Heart left ventricle (tissue), 16 donors: ENCODE measurements around the gene CLTB. TPM values are rescaled to one million over a fixed set of nuclear protein-coding genes. Genes with fewer than 3 reads are reported as not detected.

Experiments
- ATAC-seq, 4 donors: fragments of 200-7000 bp; cut with Tn5 transposase; one replicate each; pipeline ENCODE4 v1.9.1; 2020 to 2022; ENCODE audit warnings: moderate library complexity in 4 of 4, mild to moderate bottlenecking in 3 of 4, moderate number of reproducible peaks in 1 of 4
- DNase-seq, 5 donors: peaks; one replicate each; pipeline ENCODE4 v3.0.0-alpha.2; 2020
- H3K27ac ChIP-seq, 12 donors: fragments of 200-600 bp; sonication (generic) in 4 of 12; one replicate each; pipeline versions ENCODE4 v1.5.0 to v1.8.0; 2016 to 2022; ENCODE audit warnings: mild to moderate bottlenecking in 2 of 12
- H3K27me3 ChIP-seq, 9 donors: fragments of 200-600 bp; sonication (generic) in 2 of 9; one replicate each; pipeline versions ENCODE4 v1.5.1 to v1.8.0; 2016 to 2022; ENCODE audit warnings: mild to moderate bottlenecking in 3 of 9
- H3K36me3 ChIP-seq, 9 donors: fragments of 200-600 bp; sonication (generic) in 2 of 9; one replicate each; pipeline versions ENCODE4 v1.5.0 to v1.8.0; 2018 to 2022; ENCODE audit warnings: mild to moderate bottlenecking in 2 of 9
- H3K4me1 ChIP-seq, 12 donors: fragments of 200-600 bp; sonication (generic) in 4 of 12; one replicate each; pipeline versions ENCODE4 v1.5.0 to v1.8.0; 2016 to 2022; ENCODE audit warnings: mild to moderate bottlenecking in 3 of 12
- H3K4me3 ChIP-seq, 12 donors: fragments of 200-600 bp; sonication (generic) in 4 of 12; one replicate each; pipeline versions ENCODE4 v1.5.0 to v1.8.0; 2017 to 2022; ENCODE audit warnings: mild to moderate bottlenecking in 9 of 12, moderate library complexity in 4 of 12
- H3K9me3 ChIP-seq, 12 donors: fragments of 200-600 bp; sonication (generic) in 4 of 12; one replicate each; pipeline versions ENCODE4 v1.5.0 to v1.8.0; 2016 to 2022; ENCODE audit warnings: mild to moderate bottlenecking in 1 of 12
- CTCF ChIP-seq, 12 donors: fragments of 200-600 bp; sonication (generic) in 4 of 12; IDR thresholded peaks; one replicate each; pipeline versions ENCODE4 v1.5.0 to v1.8.0; 2018 to 2022; ENCODE audit warnings: antibody characterized with exemption in 12 of 12, mild to moderate bottlenecking in 5 of 12
- POLR2A ChIP-seq, 2 donors: fragments of 450-650 bp; IDR thresholded peaks; one replicate each; pipeline ENCODE4 v1.6.1; 2017; ENCODE audit warnings: antibody characterized with exemption in 2 of 2, mild to moderate bottlenecking in 2 of 2, moderate library complexity in 2 of 2
- WGBS, 4 donors: extraction: QIAGEN DNeasy Blood & Tissue Kit in 2 of 4; methylation state at CpG; one replicate each; pipeline versions ENCODE4 v1.1.5 to v1.1.7; 2013 to 2018; 5-methylcytosine and 5-hydroxymethylcytosine counted together
- intact Hi-C, 10 donors: fragments of 100-400 bp; cut with DNase I; formaldehyde crosslinking; loops; one replicate each; pipeline versions ENCODE4 v1.11.1 to v1.14.2; 2022
- polyA plus RNA-seq, 2 donors: library from polyadenylated mRNA; stranded (reverse); fragments of 200-250 nt; gene quantifications; one replicate each; pipeline ENCODE4 v1.2.3, GENCODE V29; 2013
- total RNA-seq, 9 donors: library from RNA; depleted of rRNA in 2 of 9; stranded (reverse); fragments of >200 nt in 2 of 9; fragmentation: NEBNext Ultra II Directional in 3 of 9; extraction: Animal tissue kit (Norgen Biotek cat#: 25700) in 3 of 9; gene quantifications; one replicate each; pipeline versions ENCODE4 v1.1.0 to v1.2.4, GENCODE V29; 2016 to 2023
- donor health status: ischemic (EF 13 %, LVEDD 7.1; RV severe dilation, severe dysfunction).
- donor health status: healthy with polysubstance abuse.
- donor health status: DM: no; HTN: yes; CAD: no.
- donor health status: DM: no; HTN: no; CAD: no.
- donor health status: ischemic (EF 25% LVEDD 6.9; RV normal size, moderate dysfunction).
- donor health status: ischemic (EF 25% LVEDD 5.7; RV mildly dilated, moderate dysfunction).
- donor health status: healthy.
- donor health status: DM: yes; HTN: yes; CAD: no.
- donor health status: ischemic (EF 35%, LVEDD 5.7; RV mildly dilated, moderate dysfunction).
- donor health status: nonischemic (EF 11% LVEDD 7.7; RV severe dilation, severe dysfunction).
- donor health status: DM: yes; HTN: yes; CAD: no.
- donor health status: PGD.
- donor health status: ischemic (EF 29% LVEDD 5.4; RV normal size, mild dysfunction).
- donor health status: nonischemic (EF 23%, LVEDD 6.1; RV moderate dilation, normal function).

CLTB gene
- total and polyA plus RNA-seq, 11 donors = 185 to 464 (median 300) TPM

DNA sequence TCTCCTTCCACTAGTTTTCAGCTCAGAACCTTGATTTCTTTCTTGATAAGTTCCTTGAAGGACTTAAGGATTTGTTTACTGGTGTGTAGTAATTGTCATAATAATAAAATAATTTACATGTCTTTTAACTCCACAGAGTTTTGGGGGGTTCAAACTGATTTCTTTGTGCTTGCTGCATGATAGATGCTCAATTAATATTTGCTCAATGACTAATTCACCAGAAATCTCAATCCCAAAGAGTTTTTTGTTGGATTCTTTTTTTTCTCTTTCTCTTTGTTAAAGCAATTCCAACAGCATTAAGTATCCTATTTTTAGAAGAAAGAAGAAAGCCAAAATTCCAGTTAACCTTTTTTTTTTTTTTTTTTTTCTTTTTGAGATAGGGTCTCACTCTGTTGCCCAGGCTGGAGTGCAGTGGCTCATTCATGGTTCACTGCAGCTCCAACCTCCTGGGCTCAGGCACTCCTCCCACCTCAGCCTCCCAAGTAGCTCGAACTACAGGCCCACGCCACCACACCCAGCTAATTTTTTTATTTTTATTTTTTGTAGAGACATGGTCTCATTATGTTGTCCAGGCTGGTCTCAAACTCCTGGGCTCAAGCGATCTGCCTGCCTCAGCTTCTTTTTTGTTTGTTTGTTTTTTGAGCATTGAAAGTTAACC is 42.7 kb upstream of the CLTB start:
- 96 to 100% (median 97%) methylated on average over 3 of the region's 3 CpGs for WGBS, 4 donors
- Histone ChIP-seq H3K4me3 (no peak overlapping the region), H3K27me3 (no peaks in the 10 kb centered on the region), H3K36me3 (peaks cover 0 to 15% (median 1%) of the 10 kb centered on the region in 9 donors), H3K4me1 (peaks cover 0 to 25% (median 13%) of the 10 kb centered on the region in 12 donors), H3K9me3 (no peaks in the 10 kb centered on the region), H3K27ac (no peak overlapping the region)
- DNase-seq (no peak), ATAC-seq (no peak)
- TF ChIP-seq POLR2A (IDR thresholded peaks at IDR 0.05) = no peak
- no peak for TF ChIP-seq CTCF (IDR thresholded peaks at IDR 0.05)
- intact Hi-C loops = no loop called here

- intact Hi-C loops = no loop called here
- Histone ChIP-seq H3K27ac (no peak overlapping the region), H3K27me3 (no peaks in the 10 kb centered on the region), H3K4me3 (no peak overlapping the region), H3K4me1 (peaks cover 0 to 44% (median 19%) of the 10 kb centered on the region in 12 donors), H3K9me3 (no peaks in the 10 kb centered on the region), H3K36me3 (peaks cover 0 to 38% (median 8%) of the 10 kb centered on the region in 9 donors)
- 89 to 96% (median 94%) methylated on average over 4 of the region's 4 CpGs for WGBS, 4 donors
- TF ChIP-seq CTCF (IDR thresholded peaks at IDR 0.05) (no peak), POLR2A (IDR thresholded peaks at IDR 0.05) (no peak)
- no peak for ATAC-seq
- no peak for DNase-seq
These were observed 38.5 kb upstream of the CLTB start for GRCh38 chr5:176454724-176455394.

DNA sequence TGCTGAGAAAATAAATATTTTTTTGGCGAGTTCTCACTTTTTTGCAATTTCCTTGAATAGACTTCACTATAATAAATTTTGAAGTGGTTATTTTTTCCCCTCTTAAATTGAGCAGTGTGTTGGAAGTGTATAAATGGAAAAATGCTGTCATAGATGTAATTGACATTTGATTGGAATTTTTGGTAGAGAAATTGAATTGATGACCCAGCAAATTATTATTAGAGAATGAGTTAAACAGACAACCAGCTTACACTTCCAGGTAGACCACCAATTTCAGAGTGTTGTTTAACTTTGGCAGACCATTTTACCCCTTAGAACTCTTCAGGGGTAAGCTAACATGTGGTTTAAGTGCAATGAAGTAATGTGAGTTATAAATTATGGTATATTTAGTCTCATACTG is 33.7 kb upstream of the CLTB start:
- no peaks in the 10 kb centered on the region for H3K27me3 ChIP-seq
- no peak overlapping the region for H3K4me3 ChIP-seq
- H3K27ac ChIP-seq = no peak overlapping the region
- TF ChIP-seq CTCF (IDR thresholded peaks at IDR 0.05) = no peak
- no peak for TF ChIP-seq POLR2A (IDR thresholded peaks at IDR 0.05)
- H3K36me3 ChIP-seq = peaks cover 0 to 30% (median 8%) of the 10 kb centered on the region in 9 donors
- intact Hi-C loops = loop anchor here in 1 of 10 donors (2.0 kb wide), 1 partner anchor 79 kb away; no protein-coding TSS in a partner anchor
- peaks cover 7 to 50% (median 22%) of the 10 kb centered on the region in 12 donors for H3K4me1 ChIP-seq
- no peak for ATAC-seq
- WGBS, 4 donors = 86 to 91% (median 89%) methylated on average over 1 of the region's 1 CpG
- H3K9me3 ChIP-seq = no peaks in the 10 kb centered on the region
- DNase-seq = no peak

DNA sequence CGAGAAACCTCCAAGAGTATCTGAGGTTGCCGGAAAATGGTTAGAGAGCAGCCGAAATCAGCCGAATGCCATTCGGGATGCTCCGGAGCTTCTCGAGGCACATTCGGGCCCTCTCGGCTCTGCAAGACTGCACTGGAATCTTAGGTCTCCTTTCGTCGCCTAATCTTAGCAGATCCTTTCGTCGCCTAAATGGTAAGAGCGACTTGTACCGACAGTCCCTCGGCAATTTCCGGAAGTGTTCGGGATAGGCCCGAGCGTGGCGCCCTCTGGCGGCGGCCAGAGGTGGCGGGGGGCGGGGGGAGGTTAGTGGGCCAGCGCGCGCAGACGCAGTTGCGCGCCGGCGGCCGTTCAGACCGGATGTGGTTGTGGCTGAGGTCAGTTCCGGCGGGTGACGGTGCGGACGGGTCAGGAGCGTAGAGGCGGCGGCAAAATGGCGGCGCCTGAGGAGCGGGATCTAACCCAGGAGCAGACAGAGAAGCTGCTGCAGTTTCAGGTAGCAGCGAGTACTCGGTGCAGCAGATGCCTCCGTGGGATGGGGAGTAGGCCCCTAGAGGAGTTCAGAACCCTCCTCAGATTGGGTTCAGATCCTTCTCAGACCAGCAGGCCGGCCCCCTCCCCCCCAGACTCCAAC is 31.8 kb upstream of the CLTB start, which contains the start of gene FAF2:
TSS of gene FAF2 (plus strand) at position 408 of the 631 bp plus-strand sequence. CDS start at position 431, 23 bp downstream.
- peaks cover 0 to 14% (median 0%) of the 10 kb centered on the region in 9 donors for H3K36me3 ChIP-seq
- WGBS, 4 donors = 0% methylated on average over 35 to 50 of the region's 50 CpGs
- H3K4me1 ChIP-seq = peaks cover 4 to 45% (median 21%) of the 10 kb centered on the region in 12 donors
- peak; percentile 99 for ATAC-seq
- TF ChIP-seq POLR2A (IDR thresholded peaks at IDR 0.05) (peak; percentile 46 to 72), CTCF (IDR thresholded peaks at IDR 0.05) (peak; percentile 98 to 100 (median 99))
- H3K27me3 ChIP-seq = no peaks in the 10 kb centered on the region
- intact Hi-C loops = loop anchor here (1.0 to 10.0 kb wide), 9 partner anchors 27 to 559 kb away; partner anchors contain the start of genes RNF44 (in 5 of the 10), CLTB (in 3 of the 10), CDHR2 (in 1 of the 10) and KIAA1191 (in 1 of the 10)
- H3K4me3 ChIP-seq = peak within 1 kb of the TSS; percentile 78 to 99 (median 90)
- H3K27ac ChIP-seq = peak within 1 kb of the TSS; percentile 85 to 99 (median 94)
- DNase-seq = peak; percentile 96 to 98 (median 97)
- no peaks in the 10 kb centered on the region for H3K9me3 ChIP-seq
